ENCODE results near the gene CGNL1. TPM values are rescaled to one million over a fixed set of nuclear protein-coding genes. Genes with fewer than 3 reads are reported as not detected.

The CGNL1 gene
- total RNA-seq, 4 donors from 2014 or later: 9.6 to 21.3 (median 13.1) TPM

DNA sequence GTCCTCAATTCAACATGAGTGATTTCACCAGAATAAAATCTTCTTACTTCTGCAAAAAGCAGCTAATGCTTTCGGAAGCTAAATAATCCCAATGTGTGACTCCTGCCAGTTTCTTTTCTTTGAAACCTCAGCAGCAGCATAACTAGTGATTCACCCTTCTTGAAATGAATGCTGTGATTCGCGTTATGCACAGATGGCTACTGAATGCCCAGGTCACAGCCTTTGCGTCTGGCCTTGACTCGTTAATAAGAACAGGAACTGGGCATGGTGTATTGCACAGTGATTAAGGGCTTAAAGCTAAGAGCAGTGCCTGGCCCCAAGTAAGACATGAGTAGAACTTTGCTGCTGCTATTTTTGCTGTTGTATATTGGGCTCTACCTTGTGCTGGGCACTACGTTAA is 19.0 kb downstream of the CGNL1 start:
- intact Hi-C loops (cut with DNase I): no loop called here
- Histone ChIP-seq H3K27me3 (no peaks in the 10 kb centered on the region), H3K36me3 (no peaks in the 10 kb centered on the region), H3K27ac (replicated peaks in 1 of 4) (no peak overlapping the region), H3K4me3 (no peak overlapping the region), H3K9me3 (no peaks in the 10 kb centered on the region), H3K4me1 (peaks cover 0 to 4% (median 0%) of the 10 kb centered on the region in 4 donors)
- 82% methylated on average over 6 of the region's 6 CpGs for WGBS
- TF ChIP-seq POLR2AphosphoS5 (IDR thresholded peaks at IDR 0.05) (no peak), CTCF (IDR thresholded peaks at IDR 0.05) (no peak), POLR2A (IDR thresholded peaks at IDR 0.05; ENCODE audit: low read depth) (no peak), EP300 (IDR thresholded peaks at IDR 0.05) (no peak)
- no peak for DNase-seq (ENCODE audit: extremely low spot score)

DNA sequence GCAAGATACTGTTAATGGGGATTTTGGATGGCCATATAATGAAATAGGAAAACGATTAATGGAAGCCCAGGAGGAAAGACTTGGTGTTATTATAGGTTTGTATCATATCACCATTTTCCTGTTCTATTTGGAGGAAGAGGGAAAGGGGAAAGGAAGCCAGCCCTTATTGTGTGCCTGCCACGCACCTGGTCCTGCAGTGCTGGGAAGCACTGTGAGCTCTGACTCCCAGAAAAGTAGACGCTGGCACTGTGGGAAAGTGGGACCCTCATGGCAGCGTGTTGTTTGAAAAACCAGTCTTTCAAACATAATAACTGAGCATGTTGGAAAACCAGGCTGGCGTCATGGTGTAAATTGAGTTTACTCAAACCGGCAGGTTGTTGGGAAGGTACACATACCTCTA is 22.0 kb downstream of the CGNL1 start:
- H3K27me3 ChIP-seq: no peaks in the 10 kb centered on the region
- no peak overlapping the region for H3K27ac ChIP-seq (replicated peaks in 1 of 4)
- H3K4me3 ChIP-seq: no peak overlapping the region
- WGBS: 83% methylated on average over 6 of the region's 6 CpGs
- intact Hi-C loops (cut with DNase I): no loop called here
- TF ChIP-seq POLR2AphosphoS5 (IDR thresholded peaks at IDR 0.05) (no peak), POLR2A (IDR thresholded peaks at IDR 0.05; ENCODE audit: low read depth) (no peak), EP300 (IDR thresholded peaks at IDR 0.05) (no peak), CTCF (IDR thresholded peaks at IDR 0.05) (no peak)
- H3K9me3 ChIP-seq: no peaks in the 10 kb centered on the region
- H3K4me1 ChIP-seq: peaks cover 0 to 4% (median 1%) of the 10 kb centered on the region in 4 donors
- no peak for DNase-seq (ENCODE audit: extremely low spot score)
- H3K36me3 ChIP-seq: no peaks in the 10 kb centered on the region

DNA sequence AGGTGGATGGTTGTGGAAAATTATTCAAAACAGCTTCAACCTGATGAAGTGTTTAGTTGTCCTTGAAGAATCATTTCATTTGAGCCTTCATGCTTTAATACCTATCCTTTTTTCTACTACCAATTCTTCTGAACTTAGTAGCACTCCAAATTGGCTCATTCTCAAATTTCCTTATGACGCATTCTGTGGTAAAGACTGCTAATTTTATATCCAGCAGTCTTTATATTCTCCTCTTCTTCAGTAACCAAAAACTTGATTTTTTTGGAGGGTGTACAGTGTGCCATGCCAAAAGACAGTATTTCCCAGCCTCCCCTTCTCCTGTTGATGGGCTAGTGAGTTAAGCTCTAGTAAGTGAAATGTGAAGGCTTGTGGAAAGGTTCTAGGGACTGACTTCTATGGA is 25.2 kb downstream of the CGNL1 start:
- H3K4me3 ChIP-seq: no peak overlapping the region
- H3K9me3 ChIP-seq: no peaks in the 10 kb centered on the region
- no peaks in the 10 kb centered on the region for H3K27me3 ChIP-seq
- no peak overlapping the region for H3K27ac ChIP-seq (replicated peaks in 1 of 4)
- H3K36me3 ChIP-seq: no peaks in the 10 kb centered on the region
- DNase-seq (ENCODE audit: extremely low spot score): no peak
- TF ChIP-seq EP300 (IDR thresholded peaks at IDR 0.05) (no peak), POLR2AphosphoS5 (IDR thresholded peaks at IDR 0.05) (no peak), CTCF (IDR thresholded peaks at IDR 0.05) (no peak), POLR2A (IDR thresholded peaks at IDR 0.05; ENCODE audit: low read depth) (no peak)
- WGBS: 96% methylated on average over 1 of the region's 1 CpG
- intact Hi-C loops (cut with DNase I): no loop called here
- peaks cover 0 to 13% (median 4%) of the 10 kb centered on the region in 4 donors for H3K4me1 ChIP-seq

- H3K27me3 ChIP-seq: no peaks in the 10 kb centered on the region
- H3K27ac ChIP-seq (replicated peaks in 1 of 4): no peak overlapping the region
- H3K36me3 ChIP-seq: no peaks in the 10 kb centered on the region
- intact Hi-C loops (cut with DNase I): no loop called here
- H3K4me3 ChIP-seq: no peak overlapping the region
- TF ChIP-seq POLR2A (IDR thresholded peaks at IDR 0.05; ENCODE audit: low read depth): no peak
- TF ChIP-seq EP300 (IDR thresholded peaks at IDR 0.05): no peak
- no peak for TF ChIP-seq POLR2AphosphoS5 (IDR thresholded peaks at IDR 0.05)
- H3K4me1 ChIP-seq: peaks cover 0 to 13% (median 4%) of the 10 kb centered on the region in 4 donors
- WGBS: 52% methylated on average over 4 of the region's 4 CpGs
- no peaks in the 10 kb centered on the region for H3K9me3 ChIP-seq
- no peak for DNase-seq (ENCODE audit: extremely low spot score)
These were observed 26.7 kb downstream of the CGNL1 start for GRCh38 chr15:57403017-57403416.

GRCh38 chr15:57403566-57404325 is 27.4 kb downstream of the CGNL1 start:
- TF ChIP-seq CTCF (IDR thresholded peaks at IDR 0.05): no peak
- no peak for TF ChIP-seq POLR2AphosphoS5 (IDR thresholded peaks at IDR 0.05)
- TF ChIP-seq POLR2A (IDR thresholded peaks at IDR 0.05; ENCODE audit: low read depth): no peak
- TF ChIP-seq EP300 (IDR thresholded peaks at IDR 0.05): no peak
- Histone ChIP-seq H3K4me1 (peaks cover 0 to 13% (median 4%) of the 10 kb centered on the region in 4 donors), H3K27me3 (no peaks in the 10 kb centered on the region), H3K9me3 (no peaks in the 10 kb centered on the region), H3K27ac (replicated peaks in 1 of 4) (no peak overlapping the region), H3K36me3 (no peaks in the 10 kb centered on the region), H3K4me3 (no peak overlapping the region)
- 64% methylated on average over 5 of the region's 5 CpGs for WGBS
- DNase-seq (ENCODE audit: extremely low spot score): no peak
- intact Hi-C loops (cut with DNase I): no loop called here

Measured in esophagus muscularis mucosa (tissue), 4 donors.